Measurements from ENCODE around the gene TMEM145. TPM values are rescaled to one million over a fixed set of nuclear protein-coding genes. Genes with fewer than 3 reads are reported as not detected.
"Not testable (repeated sequence)": the region's sequence is repeated elsewhere in the genome, so short reads cannot be mapped to it uniquely, and the experiment has no call there.

TMEM145 gene
- total and polyA plus RNA-seq, 12 donors = 0.15 to 1.0 (median 0.49) TPM; not detected in 5

DNA sequence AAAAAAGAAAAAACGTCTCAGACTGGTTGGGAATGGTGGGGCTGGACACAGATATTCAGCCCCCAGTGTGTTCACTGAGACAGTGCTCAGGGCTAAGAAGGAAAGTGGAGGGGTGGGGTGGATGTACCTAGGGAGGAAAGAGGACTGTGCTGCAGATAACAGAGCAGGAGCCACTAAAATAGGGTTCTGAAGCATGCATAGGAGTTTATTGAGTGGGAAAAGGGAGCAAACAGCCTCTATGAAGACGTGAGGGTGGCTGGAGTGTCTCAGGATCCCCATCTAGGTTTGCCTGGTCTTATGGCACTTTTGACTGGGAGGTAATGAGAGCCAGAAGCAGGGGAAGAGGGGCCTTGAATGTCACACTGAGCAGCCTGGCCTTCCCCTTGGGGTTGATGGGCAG, 15.7 kb downstream of the TMEM145 start:
- no peak overlapping the region for H3K27ac ChIP-seq

GRCh38 chr19:42330241-42330711, 17.2 kb downstream of the TMEM145 start:
- no peaks in the 10 kb centered on the region for H3K27me3 ChIP-seq
- peaks cover 0 to 18% (median 0%) of the 10 kb centered on the region in 9 donors for H3K36me3 ChIP-seq
- no peak overlapping the region for H3K4me3 ChIP-seq
- 57 to 62% methylated on average over 2 of the region's 2 CpGs for WGBS, 2 donors
- no peak overlapping the region for H3K27ac ChIP-seq
- DNase-seq (no peak), ATAC-seq (no peak)
- TF ChIP-seq, protein P1, sequence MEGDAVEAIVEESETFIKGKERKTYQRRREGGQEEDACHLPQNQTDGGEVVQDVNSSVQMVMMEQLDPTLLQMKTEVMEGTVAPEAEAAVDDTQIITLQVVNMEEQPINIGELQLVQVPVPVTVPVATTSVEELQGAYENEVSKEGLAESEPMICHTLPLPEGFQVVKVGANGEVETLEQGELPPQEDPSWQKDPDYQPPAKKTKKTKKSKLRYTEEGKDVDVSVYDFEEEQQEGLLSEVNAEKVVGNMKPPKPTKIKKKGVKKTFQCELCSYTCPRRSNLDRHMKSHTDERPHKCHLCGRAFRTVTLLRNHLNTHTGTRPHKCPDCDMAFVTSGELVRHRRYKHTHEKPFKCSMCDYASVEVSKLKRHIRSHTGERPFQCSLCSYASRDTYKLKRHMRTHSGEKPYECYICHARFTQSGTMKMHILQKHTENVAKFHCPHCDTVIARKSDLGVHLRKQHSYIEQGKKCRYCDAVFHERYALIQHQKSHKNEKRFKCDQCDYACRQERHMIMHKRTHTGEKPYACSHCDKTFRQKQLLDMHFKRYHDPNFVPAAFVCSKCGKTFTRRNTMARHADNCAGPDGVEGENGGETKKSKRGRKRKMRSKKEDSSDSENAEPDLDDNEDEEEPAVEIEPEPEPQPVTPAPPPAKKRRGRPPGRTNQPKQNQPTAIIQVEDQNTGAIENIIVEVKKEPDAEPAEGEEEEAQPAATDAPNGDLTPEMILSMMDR (IDR thresholded peaks at IDR 0.05) = no peak
- H3K9me3 ChIP-seq = no peaks in the 10 kb centered on the region
- intact Hi-C loops (cut with DNase I) = no loop called here
- H3K4me1 ChIP-seq = peaks cover 3 to 34% (median 18%) of the 10 kb centered on the region in 9 donors

More for the DNA sequence above, 15.7 kb downstream of the TMEM145 start:
- Histone ChIP-seq H3K9me3 (no peaks in the 10 kb centered on the region), H3K4me3 (no peak overlapping the region), H3K36me3 (peaks cover 0 to 4% (median 0%) of the 10 kb centered on the region in 9 donors), H3K27me3 (peaks cover 7 to 12% (median 11%) of the 10 kb centered on the region in 7 donors), H3K4me1 (peaks cover 9 to 45% (median 29%) of the 10 kb centered on the region in 9 donors)
- TF ChIP-seq, protein P1 (IDR thresholded peaks at IDR 0.05) = no peak
- WGBS, 2 donors = 73 to 79% methylated on average over 2 of the region's 2 CpGs
- DNase-seq (no peak), ATAC-seq (no peak)
- intact Hi-C loops (cut with DNase I) = loop anchor here in 5 of 10 donors (10.0 kb wide), 1 partner anchor 194 kb away; the partner anchor contains the start of gene POU2F2 (in 5 of the 5)

GRCh38 chr19:42331333-42331732, 18.2 kb downstream of the TMEM145 start:
- H3K9me3 ChIP-seq; H3K4me3 ChIP-seq; H3K27ac ChIP-seq; H3K27me3 ChIP-seq; ATAC-seq; DNase-seq; intact Hi-C loops (cut with DNase I): not testable (repeated sequence)
- H3K4me1 ChIP-seq = peaks cover 1 to 29% (median 15%) of the 10 kb centered on the region in 9 donors
- H3K36me3 ChIP-seq = peaks cover 0 to 29% (median 0%) of the 10 kb centered on the region in 9 donors
- 87 to 91% methylated on average over 3 of the region's 3 CpGs for WGBS, 2 donors

- peaks cover 0 to 36% (median 0%) of the 10 kb centered on the region in 9 donors for H3K36me3 ChIP-seq
- no peak overlapping the region for H3K27ac ChIP-seq
- H3K27me3 ChIP-seq = no peaks in the 10 kb centered on the region
- 79 to 84% methylated on average over 5 to 6 of the region's 6 CpGs for WGBS, 2 donors
- TF ChIP-seq, protein P1 (IDR thresholded peaks at IDR 0.05) = no peak
- intact Hi-C loops (cut with DNase I) = no loop called here
- no peak overlapping the region for H3K4me3 ChIP-seq
- H3K4me1 ChIP-seq = peaks cover 0 to 22% (median 7%) of the 10 kb centered on the region in 9 donors
- peak in 5 of 8 donors; percentile 38 to 74 (median 53) for ATAC-seq
- no peaks in the 10 kb centered on the region for H3K9me3 ChIP-seq
- DNase-seq = no peak
Observed at GRCh38 chr19:42332059-42332458, 18.9 kb downstream of the TMEM145 start.

DNA sequence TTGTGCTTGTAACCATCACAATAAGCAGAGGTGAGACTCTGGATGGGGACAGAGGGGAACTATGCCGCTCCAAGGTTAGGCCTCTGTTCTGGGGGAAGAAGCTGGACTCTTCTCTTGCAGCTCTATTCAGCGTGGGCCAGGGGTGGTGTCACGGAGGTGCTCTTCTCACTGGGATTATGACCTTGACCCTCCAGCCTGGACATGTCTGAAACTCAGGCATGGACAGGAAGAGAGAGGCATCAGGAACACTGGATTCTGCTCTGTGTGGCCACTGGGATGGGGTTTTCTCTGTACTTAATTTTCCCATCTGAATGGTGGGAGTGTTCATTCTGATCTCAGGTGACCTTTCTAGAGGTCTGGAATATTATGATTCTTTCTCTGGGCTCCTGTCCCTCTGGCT, 19.9 kb downstream of the TMEM145 start:
- H3K36me3 ChIP-seq = peaks cover 0 to 46% (median 0%) of the 10 kb centered on the region in 9 donors
- no peaks in the 10 kb centered on the region for H3K27me3 ChIP-seq
- no peaks in the 10 kb centered on the region for H3K9me3 ChIP-seq
- H3K27ac ChIP-seq = no peak overlapping the region
- TF ChIP-seq, protein P1 (IDR thresholded peaks at IDR 0.05) = no peak
- H3K4me3 ChIP-seq = no peak overlapping the region
- intact Hi-C loops (cut with DNase I) = no loop called here
- ATAC-seq (no peak), DNase-seq (no peak)
- peaks cover 0 to 13% (median 0%) of the 10 kb centered on the region in 9 donors for H3K4me1 ChIP-seq
- WGBS, 2 donors = 87 to 89% methylated on average over 3 of the region's 3 CpGs
